ENCODE measurements around the gene TAF8. TPM values are rescaled to one million over a fixed set of nuclear protein-coding genes. Genes with fewer than 3 reads are reported as not detected.

Gene TAF8
- total RNA-seq, 4 donors from 2014 or later = 22.7 to 48.8 (median 26.1) TPM

DNA sequence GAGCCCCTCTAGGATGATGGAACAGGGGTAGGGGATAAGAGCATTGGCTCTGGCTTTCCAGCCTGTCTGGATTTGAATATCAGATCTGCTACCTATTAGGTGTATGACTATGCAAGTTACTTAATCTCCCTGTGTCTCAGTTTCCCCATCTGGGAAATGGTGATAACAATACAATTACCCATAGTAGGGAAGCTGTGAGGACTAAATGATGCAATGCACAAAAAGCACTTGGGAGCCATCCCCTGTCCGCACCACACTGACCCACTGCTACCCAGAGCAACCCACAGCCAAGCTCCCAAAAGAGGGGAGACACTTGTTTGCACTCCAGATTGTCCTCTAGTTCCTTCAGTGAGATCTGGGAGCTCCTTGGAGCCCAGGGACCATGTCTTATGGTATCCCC, 62.0 kb downstream of the TAF8 start:
- TF ChIP-seq, protein P1, sequence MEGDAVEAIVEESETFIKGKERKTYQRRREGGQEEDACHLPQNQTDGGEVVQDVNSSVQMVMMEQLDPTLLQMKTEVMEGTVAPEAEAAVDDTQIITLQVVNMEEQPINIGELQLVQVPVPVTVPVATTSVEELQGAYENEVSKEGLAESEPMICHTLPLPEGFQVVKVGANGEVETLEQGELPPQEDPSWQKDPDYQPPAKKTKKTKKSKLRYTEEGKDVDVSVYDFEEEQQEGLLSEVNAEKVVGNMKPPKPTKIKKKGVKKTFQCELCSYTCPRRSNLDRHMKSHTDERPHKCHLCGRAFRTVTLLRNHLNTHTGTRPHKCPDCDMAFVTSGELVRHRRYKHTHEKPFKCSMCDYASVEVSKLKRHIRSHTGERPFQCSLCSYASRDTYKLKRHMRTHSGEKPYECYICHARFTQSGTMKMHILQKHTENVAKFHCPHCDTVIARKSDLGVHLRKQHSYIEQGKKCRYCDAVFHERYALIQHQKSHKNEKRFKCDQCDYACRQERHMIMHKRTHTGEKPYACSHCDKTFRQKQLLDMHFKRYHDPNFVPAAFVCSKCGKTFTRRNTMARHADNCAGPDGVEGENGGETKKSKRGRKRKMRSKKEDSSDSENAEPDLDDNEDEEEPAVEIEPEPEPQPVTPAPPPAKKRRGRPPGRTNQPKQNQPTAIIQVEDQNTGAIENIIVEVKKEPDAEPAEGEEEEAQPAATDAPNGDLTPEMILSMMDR (IDR thresholded peaks at IDR 0.05; ENCODE audit: low read depth) = no peak

DNA sequence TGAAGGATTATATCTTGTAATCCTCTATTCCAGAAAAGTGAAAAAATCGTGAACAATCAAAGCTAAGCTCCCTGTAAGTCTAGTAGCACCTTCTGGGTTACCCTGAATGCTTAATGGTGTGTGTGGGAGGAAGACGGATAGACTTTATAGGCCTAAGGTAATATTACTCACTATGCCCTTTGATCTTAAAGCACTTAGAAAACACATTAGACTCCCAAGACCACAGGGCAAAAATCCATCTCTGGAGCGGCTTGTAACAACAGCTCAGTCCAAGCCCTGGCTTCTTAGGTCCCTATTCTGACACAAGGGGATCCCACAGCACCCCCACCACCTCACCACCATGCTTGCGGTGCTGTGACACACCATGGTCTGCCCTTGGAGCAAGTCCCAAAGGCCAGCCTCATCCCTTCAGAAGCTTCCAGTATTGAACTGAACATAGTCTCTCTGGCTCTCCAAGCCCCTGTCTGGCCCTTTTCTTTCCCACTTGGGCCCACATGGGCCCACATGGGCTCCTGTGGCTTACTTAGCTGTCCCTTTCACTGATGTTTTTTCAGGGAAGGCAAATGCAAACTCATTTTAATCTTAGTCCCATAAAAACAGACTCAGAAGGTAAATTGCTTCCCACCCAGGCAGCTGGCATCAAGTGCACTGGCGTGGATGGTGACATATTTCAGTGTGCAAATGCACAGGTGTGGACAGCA, 63.8 kb downstream of the TAF8 start:
- TF ChIP-seq, protein P1 (IDR thresholded peaks at IDR 0.05; ENCODE audit: low read depth) = no peak

DNA sequence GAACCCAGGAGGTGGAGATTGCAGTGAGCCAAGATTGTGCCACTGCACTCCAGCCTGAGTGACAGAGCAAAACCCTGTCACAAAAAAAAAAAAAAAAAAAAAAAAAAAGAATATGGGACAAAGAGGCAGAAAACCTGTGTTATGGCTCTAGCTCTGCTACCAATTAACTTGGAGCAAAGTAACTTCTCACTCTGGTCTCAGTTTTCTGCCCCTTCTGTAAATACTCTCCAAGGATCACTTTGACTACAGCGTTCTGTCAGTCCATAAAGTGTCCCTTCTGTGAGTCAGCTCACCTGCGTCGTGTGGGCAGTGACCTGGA, 67.5 kb downstream of the TAF8 start:
- TF ChIP-seq, protein P1 (IDR thresholded peaks at IDR 0.05; ENCODE audit: low read depth) = no peak

GRCh38 chr6:42118162-42119001, 68.1 kb downstream of the TAF8 start:
- TF ChIP-seq, protein P1 (IDR thresholded peaks at IDR 0.05; ENCODE audit: low read depth) = no peak

DNA sequence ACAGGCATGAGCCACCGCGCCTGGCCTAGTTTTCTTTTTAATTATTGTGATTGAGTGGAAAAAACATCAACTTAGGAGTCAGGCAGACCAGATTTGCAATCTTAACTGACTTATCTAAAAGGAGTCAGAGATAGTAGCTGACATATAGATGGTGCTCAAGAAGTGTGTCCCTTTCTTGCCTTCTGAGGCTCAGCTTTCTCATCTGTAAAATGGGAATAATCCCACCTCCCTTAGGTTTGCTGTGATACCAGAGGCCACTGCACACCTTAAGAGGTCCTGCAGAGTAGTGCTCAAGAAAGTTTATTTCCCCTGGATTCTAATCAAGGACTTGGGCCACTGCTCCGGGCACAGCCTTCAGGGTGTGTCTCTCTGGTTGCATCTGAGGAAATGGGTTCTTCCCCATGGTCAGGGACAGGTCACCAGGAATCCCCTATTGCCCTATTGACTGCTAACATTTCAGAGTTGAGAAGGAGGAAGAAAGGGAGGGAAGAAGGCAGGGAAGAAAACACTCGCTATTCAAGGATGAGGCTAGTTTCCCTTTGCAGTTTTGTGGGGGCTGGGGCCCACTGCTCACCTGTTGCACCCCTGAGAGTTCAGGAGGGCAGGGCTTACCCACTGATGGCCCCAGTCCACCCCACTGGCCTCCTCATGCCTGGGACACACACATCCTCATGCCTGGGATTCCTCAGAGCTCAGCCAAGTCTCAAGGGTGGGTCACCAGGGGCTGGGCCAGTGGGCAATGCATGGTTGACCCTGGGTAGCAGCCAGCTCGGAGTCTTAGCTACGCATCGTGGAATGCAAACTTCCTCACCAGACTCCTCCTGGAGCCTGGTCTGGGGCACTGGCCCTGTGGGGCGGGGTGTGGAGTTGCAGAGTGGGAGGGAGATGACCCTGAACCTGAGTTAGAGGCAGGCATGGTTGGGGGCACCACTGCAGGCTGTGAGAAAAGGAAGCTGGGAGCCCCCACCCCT, 70.9 kb downstream of the TAF8 start:
- TF ChIP-seq, protein P1 (IDR thresholded peaks at IDR 0.05; ENCODE audit: low read depth) = no peak

- TF ChIP-seq, protein P1 (IDR thresholded peaks at IDR 0.05; ENCODE audit: low read depth) = no peak
Observed at GRCh38 chr6:42123379-42124103, 73.2 kb downstream of the TAF8 start.
